ENCODE results near the gene BMP4. TPM values are rescaled to one million over a fixed set of nuclear protein-coding genes. Genes with fewer than 3 reads are reported as not detected.

Gene BMP4
- total and polyA plus RNA-seq, 2 experiments from 2014 or later = not detected

DNA sequence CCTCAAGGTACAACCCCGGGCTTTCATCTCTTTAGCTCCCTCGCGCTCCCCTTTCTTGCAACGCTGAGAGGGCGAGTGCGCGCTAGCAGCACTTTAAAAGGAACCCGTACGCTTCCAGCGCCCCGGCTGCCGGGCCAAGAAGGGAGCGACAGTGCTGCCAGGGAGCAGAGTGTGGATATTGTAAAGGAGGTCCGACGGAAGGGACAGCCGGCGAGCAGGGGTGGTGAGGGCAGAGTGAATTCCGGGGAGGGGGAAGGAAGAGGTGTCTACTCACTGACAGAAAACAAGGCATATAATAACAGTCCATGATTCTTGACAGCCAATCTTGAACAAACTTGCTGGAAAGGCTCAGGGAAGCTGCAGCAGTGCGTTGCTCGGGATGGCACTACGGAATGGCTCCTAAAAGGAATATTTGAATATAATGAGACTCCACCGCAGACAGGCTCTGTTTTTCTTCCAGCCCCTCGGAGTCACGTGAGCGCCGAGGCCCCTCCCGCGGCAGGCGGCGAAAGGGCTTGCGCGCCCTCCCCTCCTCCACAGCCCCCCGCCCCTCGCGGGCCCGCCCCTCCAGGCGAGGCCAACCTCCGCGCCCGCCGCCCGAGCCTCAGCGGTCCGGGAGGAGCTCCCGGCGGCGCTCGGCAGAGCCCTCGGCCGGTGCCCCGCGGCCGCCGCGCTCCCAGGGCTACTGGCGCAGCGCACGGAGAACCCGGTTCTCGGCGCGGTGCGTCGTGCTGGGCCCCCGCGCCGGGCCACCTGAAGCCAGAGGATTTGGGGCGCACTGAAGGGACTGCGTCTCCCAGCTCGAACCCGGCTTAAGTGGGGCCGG lies 3.4 kb downstream of the BMP4 start:
- peak overlapping the region; percentile 71 for H3K4me3 ChIP-seq
- TF ChIP-seq EZH2 (IDR thresholded peaks at IDR 0.05; ENCODE audit: insufficient read depth, poor library complexity, severe bottlenecking) (no peak), EZH2phosphoT487 (IDR thresholded peaks at IDR 0.05; ENCODE audit: insufficient read depth, low read depth) (no peak)
- H3K9ac ChIP-seq = no peak overlapping the region
- peak; percentile 58 for DNase-seq
- no peaks in the 10 kb centered on the region for H3F3A ChIP-seq (ENCODE audit: insufficient read depth)
- in situ Hi-C loops (cut with MboI) = no loop called here
- H2AFZ ChIP-seq = peak overlapping the region; percentile 60
- no peaks in the 10 kb centered on the region for H3K79me2 ChIP-seq (ENCODE audit: insufficient read depth)
- 1 to 2% methylated on average over 58 to 71 of the region's 72 CpGs for WGBS, 2 experiments (ENCODE audit: low coverage in 1 of 2, low lambda C conversion rate in 2 of 2, missing lambda C conversion rate in 2 of 2)
- H3K4me2 ChIP-seq (ENCODE audit: unreplicated experiment) = peak overlapping the region; percentile 49
- no peaks in the 10 kb centered on the region for H3K36me3 ChIP-seq (ENCODE audit: low read depth)
- no peaks in the 10 kb centered on the region for H3K9me3 ChIP-seq (ENCODE audit: low read depth)
- no peaks in the 10 kb centered on the region for H3K9me2 ChIP-seq (ENCODE audit: insufficient read depth)
- 0 out of 2 replicates have a peak, but pooled peaks cover 4% of the 10 kb centered on the region for H3K4me1 ChIP-seq (ENCODE audit: insufficient read depth)
- no peaks in the 10 kb centered on the region for H4K20me1 ChIP-seq (ENCODE audit: insufficient read depth)
- peaks cover 61% of the 10 kb centered on the region for H3K27me3 ChIP-seq (replicated peaks; ENCODE audit: insufficient read depth)
- no peak overlapping the region for H3K27ac ChIP-seq

DNA sequence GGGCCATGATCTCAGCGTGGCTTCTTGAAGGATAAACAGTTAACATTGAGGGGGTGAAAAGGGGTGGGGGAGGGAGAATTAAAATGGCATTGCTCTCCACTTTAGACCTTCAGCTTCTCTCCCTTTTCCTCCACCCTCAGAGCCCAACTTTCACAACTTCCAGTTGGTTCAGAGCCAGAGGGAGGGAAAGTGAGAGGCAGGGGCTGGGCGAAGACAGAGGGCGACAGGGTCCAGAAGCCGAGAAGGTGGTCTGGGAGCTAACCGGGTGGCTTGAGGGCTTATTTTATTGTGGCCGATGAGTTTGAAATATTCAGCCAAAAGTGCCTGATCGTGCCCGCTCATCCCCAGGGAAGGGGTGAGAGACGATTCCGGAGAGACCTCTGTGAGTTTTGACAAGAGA lies 4.1 kb downstream of the BMP4 start:
- no peaks in the 10 kb centered on the region for H3K79me2 ChIP-seq (ENCODE audit: insufficient read depth)
- peak overlapping the region; percentile 71 for H3K4me3 ChIP-seq

DNA sequence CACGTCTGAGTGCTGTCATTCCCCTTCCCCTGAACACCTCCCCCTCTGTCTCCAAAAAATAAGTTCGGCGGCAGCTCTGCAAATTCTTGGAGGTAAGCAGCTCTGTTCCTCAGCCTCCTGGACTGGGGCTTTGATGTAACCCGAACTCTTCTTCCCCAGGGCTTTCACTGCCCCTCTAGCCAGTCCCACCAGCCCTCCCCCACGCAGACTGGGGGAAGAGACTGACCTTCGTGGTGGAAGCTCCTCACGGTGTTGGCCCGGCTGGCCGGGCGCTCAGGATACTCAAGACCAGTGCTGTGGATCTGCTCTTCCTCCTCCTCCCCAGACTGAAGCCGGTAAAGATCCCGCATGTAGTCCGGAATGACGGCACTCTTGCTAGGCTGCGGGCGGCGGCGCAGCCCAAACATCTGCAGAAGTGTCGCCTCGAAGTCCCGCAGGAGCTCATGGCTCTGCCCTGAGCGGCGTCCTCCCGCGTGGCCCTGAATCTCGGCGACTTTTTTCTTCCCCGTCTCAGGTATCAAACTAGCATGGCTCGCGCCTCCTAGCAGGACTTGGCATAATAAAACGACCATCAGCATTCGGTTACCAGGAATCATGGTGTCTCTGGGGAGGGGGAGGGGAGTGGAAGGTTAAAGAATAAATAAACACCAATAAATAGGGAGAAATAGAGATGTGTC lies 4.9 kb downstream of the BMP4 start:
- H3K9me2 ChIP-seq (ENCODE audit: insufficient read depth) = no peaks in the 10 kb centered on the region
- no peaks in the 10 kb centered on the region for H3K9me3 ChIP-seq (ENCODE audit: low read depth)
- H3K4me3 ChIP-seq = no peak overlapping the region
- H3K79me2 ChIP-seq (ENCODE audit: insufficient read depth) = no peaks in the 10 kb centered on the region
- no peaks in the 10 kb centered on the region for H4K20me1 ChIP-seq (ENCODE audit: insufficient read depth)
- H3K36me3 ChIP-seq (ENCODE audit: low read depth) = no peaks in the 10 kb centered on the region
- H3F3A ChIP-seq (ENCODE audit: insufficient read depth) = no peaks in the 10 kb centered on the region
- DNase-seq = no peak
- no peak overlapping the region for H2AFZ ChIP-seq
- H3K27me3 ChIP-seq (replicated peaks; ENCODE audit: insufficient read depth) = peaks cover 47% of the 10 kb centered on the region
- no peak overlapping the region for H3K27ac ChIP-seq
- in situ Hi-C loops (cut with MboI) = no loop called here
- H3K9ac ChIP-seq = no peak overlapping the region
- 81 to 82% methylated on average over 31 to 32 of the region's 32 CpGs for WGBS, 2 experiments (ENCODE audit: low coverage in 1 of 2, low lambda C conversion rate in 2 of 2, missing lambda C conversion rate in 2 of 2)
- H3K4me1 ChIP-seq (ENCODE audit: insufficient read depth) = 0 out of 2 replicates have a peak, but pooled peaks cover 4% of the 10 kb centered on the region
- no peak overlapping the region for H3K4me2 ChIP-seq (ENCODE audit: unreplicated experiment)
- TF ChIP-seq EZH2 (IDR thresholded peaks at IDR 0.05; ENCODE audit: insufficient read depth, poor library complexity, severe bottlenecking) (no peak), EZH2phosphoT487 (IDR thresholded peaks at IDR 0.05; ENCODE audit: insufficient read depth, low read depth) (no peak)

More for the DNA sequence above, 4.1 kb downstream of the BMP4 start:
- Histone ChIP-seq H4K20me1 (ENCODE audit: insufficient read depth) (no peaks in the 10 kb centered on the region), H2AFZ (peak overlapping the region; percentile 60), H3K4me2 (ENCODE audit: unreplicated experiment) (peak overlapping the region; percentile 49), H3K4me1 (ENCODE audit: insufficient read depth) (0 out of 2 replicates have a peak, but pooled peaks cover 4% of the 10 kb centered on the region), H3K9me2 (ENCODE audit: insufficient read depth) (no peaks in the 10 kb centered on the region), H3K27ac (no peak overlapping the region), H3F3A (ENCODE audit: insufficient read depth) (no peaks in the 10 kb centered on the region), H3K27me3 (replicated peaks; ENCODE audit: insufficient read depth) (peaks cover 54% of the 10 kb centered on the region), H3K36me3 (ENCODE audit: low read depth) (no peaks in the 10 kb centered on the region), H3K9me3 (ENCODE audit: low read depth) (no peaks in the 10 kb centered on the region), H3K9ac (no peak overlapping the region)
- DNase-seq = no peak
- no peak for TF ChIP-seq EZH2phosphoT487 (IDR thresholded peaks at IDR 0.05; ENCODE audit: insufficient read depth, low read depth)
- TF ChIP-seq EZH2 (IDR thresholded peaks at IDR 0.05; ENCODE audit: insufficient read depth, poor library complexity, severe bottlenecking) = no peak
- in situ Hi-C loops (cut with MboI) = no loop called here
- WGBS, 2 experiments (ENCODE audit: low coverage in 1 of 2, low lambda C conversion rate in 2 of 2, missing lambda C conversion rate in 2 of 2) = 7 to 9% methylated on average over 10 of the region's 10 CpGs

DNA sequence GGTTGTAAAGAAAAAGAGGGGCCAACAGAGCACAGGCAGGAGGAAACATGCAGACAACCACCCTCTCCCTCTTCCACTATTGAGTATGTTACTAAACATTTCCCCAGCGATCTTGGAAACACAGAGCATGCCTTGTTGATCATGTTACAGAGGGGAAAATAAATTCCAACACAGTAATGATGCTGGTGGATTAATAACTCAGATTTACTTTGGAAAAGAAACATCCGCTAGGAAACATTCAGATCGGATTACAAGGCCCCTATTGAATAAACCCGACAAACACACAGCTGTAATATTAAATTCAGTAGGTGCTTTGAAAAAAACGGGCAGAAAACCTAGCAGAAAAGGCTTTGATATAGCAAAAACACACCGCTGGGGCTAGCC lies 5.4 kb downstream of the BMP4 start:
- Histone ChIP-seq H3K9me2 (ENCODE audit: insufficient read depth) (no peaks in the 10 kb centered on the region), H3K9ac (no peak overlapping the region), H2AFZ (no peak overlapping the region), H3F3A (ENCODE audit: insufficient read depth) (no peaks in the 10 kb centered on the region), H3K4me1 (ENCODE audit: insufficient read depth) (0 out of 2 replicates have a peak, but pooled peaks cover 4% of the 10 kb centered on the region), H3K4me2 (ENCODE audit: unreplicated experiment) (no peak overlapping the region), H3K4me3 (no peak overlapping the region), H3K9me3 (ENCODE audit: low read depth) (no peaks in the 10 kb centered on the region), H3K27ac (no peak overlapping the region), H3K36me3 (ENCODE audit: low read depth) (no peaks in the 10 kb centered on the region), H3K27me3 (replicated peaks; ENCODE audit: insufficient read depth) (peaks cover 42% of the 10 kb centered on the region), H4K20me1 (ENCODE audit: insufficient read depth) (no peaks in the 10 kb centered on the region), H3K79me2 (ENCODE audit: insufficient read depth) (no peaks in the 10 kb centered on the region)
- no peak for TF ChIP-seq EZH2 (IDR thresholded peaks at IDR 0.05; ENCODE audit: insufficient read depth, poor library complexity, severe bottlenecking)
- TF ChIP-seq EZH2phosphoT487 (IDR thresholded peaks at IDR 0.05; ENCODE audit: insufficient read depth, low read depth) = no peak
- no peak for DNase-seq
- in situ Hi-C loops (cut with MboI) = no loop called here
- 83% methylated on average over 6 of the region's 6 CpGs for WGBS, 2 experiments (ENCODE audit: low coverage in 1 of 2, low lambda C conversion rate in 2 of 2, missing lambda C conversion rate in 2 of 2)

All from GM23248 (cell line).